Stomach (tissue), 9 donors: Measurements from ENCODE around the gene NRG2. TPM values are rescaled to one million over a fixed set of nuclear protein-coding genes. Genes with fewer than 3 reads are reported as not detected.

ENCODE experiments used
- DNase-seq, 2 donors: peaks; one replicate each; pipeline versions ENCODE4 v3.0.0 to v3.0.0-alpha.2; 2013 to 2019
- H3K27ac ChIP-seq, 5 donors: fragments of 200-600 bp in 4 of 5; sonication (generic) in 4 of 5; one replicate each; pipeline ENCODE4 v1.5.1; 2013 to 2019; ENCODE audit warnings: mild to moderate bottlenecking in 1 of 5, moderate library complexity in 1 of 5
- H3K27me3 ChIP-seq, 3 donors: fragments of 200-600 bp; sonication (generic); one replicate each; pipeline ENCODE4 v1.5.1; 2017 to 2019; ENCODE audit warnings: mixed run types in 1 of 3
- H3K36me3 ChIP-seq, 4 donors: fragments of 200-600 bp; sonication (generic); 1 replicate in 3 of 4; 2 replicates in 1 of 4; pipeline ENCODE4 v1.5.1; 2016 to 2019
- H3K4me1 ChIP-seq, 4 donors: fragments of 200-600 bp; sonication (generic); one replicate each; pipeline ENCODE4 v1.5.1; 2016 to 2019
- H3K4me3 ChIP-seq, 4 donors: fragments of 200-600 bp; sonication (generic) in 3 of 4; one replicate each; pipeline ENCODE4 v1.5.1; 2016 to 2019; ENCODE audit warnings: mild to moderate bottlenecking in 1 of 4
- H3K9me3 ChIP-seq, 4 donors: fragments of 200-600 bp; sonication (generic); one replicate each; pipeline ENCODE4 v1.5.1; 2016 to 2019
- CTCF ChIP-seq, 7 experiments: fragments of 450-650 bp in 4 of 7; fragments of 200-600 bp in 3 of 7; sonication (generic) in 3 of 7; IDR thresholded peaks; one replicate each; pipeline ENCODE4 v1.5.1; 2016 to 2019; ENCODE audit warnings: antibody characterized with exemption in 7 of 7, control low read depth in 2 of 7, mild to moderate bottlenecking in 1 of 7
- EP300 ChIP-seq: sonication (generic); formaldehyde crosslinking; IDR thresholded peaks from one replicate; pipeline ENCODE4 v1.6.1; 2017; ENCODE audit warnings: antibody characterized with exemption
- POLR2A ChIP-seq, 4 donors: fragments of 450-650 bp; IDR thresholded peaks; one replicate each; pipeline ENCODE4 v1.6.1; 2016; ENCODE audit warnings: antibody characterized with exemption in 4 of 4, control low read depth in 2 of 4, mild to moderate bottlenecking in 1 of 4, moderate library complexity in 1 of 4
- POLR2AphosphoS5 ChIP-seq, 3 donors: sonication (generic); formaldehyde crosslinking; IDR thresholded peaks; one replicate each; pipeline ENCODE4 v1.6.1; 2016; ENCODE audit warnings: antibody characterized with exemption in 3 of 3
- WGBS, 5 donors: extraction: QIAGEN DNeasy Blood & Tissue Kit in 3 of 5; methylation state at CpG; one replicate each; pipeline versions ENCODE4 v1.1.5 to v1.1.7; 2013 to 2018; 5-methylcytosine and 5-hydroxymethylcytosine counted together
- intact Hi-C: fragments of 100-400 bp; cut with DNase I; formaldehyde crosslinking; loops from one replicate; pipeline ENCODE4 v1.15.1; 2023; ENCODE audit warnings: low total_unique reads
- polyA plus RNA-seq, 3 donors: library from polyadenylated mRNA; stranded (reverse); fragments of 200-250 nt; gene quantifications; one replicate each; pipeline ENCODE4 v1.2.3, GENCODE V29; 2013
- total RNA-seq, 5 donors: library from RNA; depleted of rRNA; stranded (reverse); fragments of >200 nt; gene quantifications; one replicate each; pipeline versions ENCODE4 v1.1.0 to v1.2.3, GENCODE V29; 2014 to 2016
- donor health status: healthy with polysubstance abuse.
- donor health status: Bipolar disorder and iron deficiency.
- donor health status: healthy.

NRG2 gene
- total and polyA plus RNA-seq, 8 donors = 0.25 to 22.2 (median 1.2) TPM; not detected in 1

GRCh38 chr5:139877129-139877597 is 165.9 kb downstream of the NRG2 start:
- peak in 1 of 2 donors; percentile 41 for DNase-seq
- intact Hi-C loops = no loop called here
- 68 to 88% (median 72%) methylated on average over 6 of the region's 6 CpGs for WGBS, 5 donors
- peaks cover 0 to 17% (median 6%) of the 10 kb centered on the region in 4 donors for H3K4me1 ChIP-seq
- H3K36me3 ChIP-seq = no peaks in the 10 kb centered on the region
- no peaks in the 10 kb centered on the region for H3K9me3 ChIP-seq
- no peaks in the 10 kb centered on the region for H3K27me3 ChIP-seq
- TF ChIP-seq EP300 = no peak
- no peak for TF ChIP-seq POLR2A (IDR thresholded peaks at IDR 0.05)
- TF ChIP-seq CTCF (IDR thresholded peaks at IDR 0.05) = no peak
- TF ChIP-seq POLR2AphosphoS5 (IDR thresholded peaks at IDR 0.05) = no peak
- H3K27ac ChIP-seq = no peak overlapping the region
- no peak overlapping the region for H3K4me3 ChIP-seq

- peaks cover 0 to 10% (median 4%) of the 10 kb centered on the region in 4 donors for H3K4me1 ChIP-seq
- intact Hi-C loops = no loop called here
- 71 to 96% (median 89%) methylated on average over 2 of the region's 2 CpGs for WGBS, 5 donors
These were observed 167.1 kb downstream of the NRG2 start for GRCh38 chr5:139875957-139876356.

GRCh38 chr5:139872851-139873794 is 170.0 kb downstream of the NRG2 start:
- intact Hi-C loops = no loop called here
- Histone ChIP-seq H3K4me3 (no peak overlapping the region), H3K9me3 (no peaks in the 10 kb centered on the region), H3K27ac (no peak overlapping the region), H3K4me1 (peaks cover 0 to 13% (median 4%) of the 10 kb centered on the region in 4 donors), H3K27me3 (no peaks in the 10 kb centered on the region), H3K36me3 (no peaks in the 10 kb centered on the region)
- DNase-seq = no peak
- TF ChIP-seq EP300 (no peak), POLR2A (IDR thresholded peaks at IDR 0.05) (no peak), CTCF (IDR thresholded peaks at IDR 0.05) (no peak), POLR2AphosphoS5 (IDR thresholded peaks at IDR 0.05) (no peak)
- WGBS, 5 donors = 55 to 70% (median 57%) methylated on average over 9 to 16 of the region's 16 CpGs

More at GRCh38 chr5:139875957-139876356, 167.1 kb downstream of the NRG2 start:
- no peaks in the 10 kb centered on the region for H3K36me3 ChIP-seq
- TF ChIP-seq POLR2A (IDR thresholded peaks at IDR 0.05) (no peak), CTCF (IDR thresholded peaks at IDR 0.05) (no peak), EP300 (no peak), POLR2AphosphoS5 (IDR thresholded peaks at IDR 0.05) (no peak)
- H3K4me3 ChIP-seq = no peak overlapping the region
- no peak for DNase-seq
- no peak overlapping the region for H3K27ac ChIP-seq
- H3K9me3 ChIP-seq = no peaks in the 10 kb centered on the region
- H3K27me3 ChIP-seq = no peaks in the 10 kb centered on the region

- no peak overlapping the region for H3K4me3 ChIP-seq
- intact Hi-C loops = no loop called here
- DNase-seq = no peak
- H3K4me1 ChIP-seq = peaks cover 0 to 13% (median 4%) of the 10 kb centered on the region in 4 donors
- no peak for TF ChIP-seq POLR2AphosphoS5 (IDR thresholded peaks at IDR 0.05)
- no peak for TF ChIP-seq POLR2A (IDR thresholded peaks at IDR 0.05)
- no peak for TF ChIP-seq EP300
- TF ChIP-seq CTCF (IDR thresholded peaks at IDR 0.05) = no peak
- H3K36me3 ChIP-seq = no peaks in the 10 kb centered on the region
- no peaks in the 10 kb centered on the region for H3K27me3 ChIP-seq
- H3K27ac ChIP-seq = no peak overlapping the region
- no peaks in the 10 kb centered on the region for H3K9me3 ChIP-seq
- WGBS, 5 donors = 77 to 81% (median 79%) methylated on average over 9 of the region's 9 CpGs
These were observed 170.9 kb downstream of the NRG2 start for GRCh38 chr5:139872052-139872766.
